HCT116 (cell line): ENCODE results near the gene CDYL. TPM values are rescaled to one million over a fixed set of nuclear protein-coding genes. Genes with fewer than 3 reads are reported as not detected.

ENCODE experiments used
- ATAC-seq: fragments of 200-7000 bp; cut with Tn5 transposase; 2 replicates; pipeline ENCODE4 v1.9.1; 2020; ENCODE audit warnings: mild to moderate bottlenecking, moderate library complexity
- BruUV-seq: library from RNA; stranded (reverse); fragments of 400-500 nt; replicated peaks from 2 replicates; lab custom pipeline; 2021; lab: Mats Ljungman, UMichigan
- CTCF ChIA-PET: fragments of 300-600 bp; sonication (Branson Sonifier 250); formaldehyde crosslinking; loops from one replicate; lab custom pipeline; 2021; ENCODE audit warnings: antibody characterized with exemption; lab: Charles Lee
- POLR2A ChIA-PET: fragments of 300-600, 350-600 bp; sonication (Branson Sonifier 250); formaldehyde crosslinking; loops from one replicate; lab custom pipeline; 2021; ENCODE audit warnings: antibody characterized with exemption; lab: Charles Lee
- RAD21 ChIA-PET, 2 experiments: fragments of 300-600 bp; sonication (Branson Sonifier 250); formaldehyde crosslinking; loops; one replicate each; lab custom pipeline; 2023; ENCODE audit warnings: low total read pairs in 2 of 2; ENCODE audit not compliant: uncharacterized antibody in 2 of 2, unreplicated experiment in 2 of 2, low non-redundant PET in 1 of 2; lab: Charles Lee
- DNase-seq: peaks from one replicate; pipeline ENCODE4 v3.0.0-alpha.2; 2010; ENCODE audit warnings: low read depth, low spot score
- H2AFZ ChIP-seq: fragments of 200-600 bp; shearing (Covaris generic), sonication (generic); 2 replicates; pipeline ENCODE4 v1.6.1; 2017; ENCODE audit warnings: low read depth, mixed run types, mixed read lengths, antibody characterized with exemption, low read length; ENCODE audit not compliant: poor library complexity, severe bottlenecking
- H3K27ac ChIP-seq: 2 replicates; pipeline ENCODE4 v1.5.1; 2012; ENCODE audit warnings: low read depth, low read length
- H3K27me3 ChIP-seq: fragments of 200-600 bp; sonication (generic); 2 replicates; pipeline ENCODE4 v1.6.1; 2016; ENCODE audit warnings: mixed run types, low read length, mixed read lengths; ENCODE audit not compliant: insufficient read depth
- H3K36me3 ChIP-seq, 2 experiments: fragments of 200-500 bp in 1 of 2; fragments of 200-600 bp in 1 of 2; sonication (Bioruptor generic) in 1 of 2; sonication (generic) in 1 of 2; 2 replicates each; pipeline versions ENCODE4 v1.5.1 to v1.6.1; 2014 to 2016; ENCODE audit warnings: low read length in 2 of 2, inconsistent platforms in 1 of 2, mixed read lengths in 1 of 2, mixed run types in 1 of 2; ENCODE audit not compliant: insufficient read depth in 2 of 2, control insufficient read depth in 1 of 2
- H3K4me1 ChIP-seq, 2 experiments: fragments of 200-600 bp in 1 of 2; sonication (generic) in 1 of 2; 2 replicates each; pipeline versions ENCODE4 v1.5.1 to v1.6.1; 2012 to 2017; ENCODE audit warnings: low read length in 2 of 2, inconsistent platforms in 1 of 2, mild to moderate bottlenecking in 1 of 2, mixed read lengths in 1 of 2, mixed run types in 1 of 2, moderate library complexity in 1 of 2; ENCODE audit not compliant: insufficient read depth in 2 of 2, control insufficient read depth in 1 of 2
- H3K4me2 ChIP-seq: fragments of 200-600 bp; sonication (generic); 2 replicates; pipeline ENCODE4 v1.6.1; 2017; ENCODE audit warnings: mixed run types, low read length, mixed read lengths
- H3K4me3 ChIP-seq, 2 experiments: fragments of 200-600 bp in 1 of 2; sonication (generic) in 1 of 2; replicated peaks in 1 of 2; 2 replicates each; pipeline ENCODE4 v1.5.1; 2011 to 2016; ENCODE audit warnings: low read length in 2 of 2, control low read depth in 1 of 2, low read depth in 1 of 2, mild to moderate bottlenecking in 1 of 2, mixed read lengths in 1 of 2, mixed run types in 1 of 2
- H3K79me2 ChIP-seq: fragments of 200-600 bp; sonication (generic); 2 replicates; pipeline ENCODE4 v1.6.1; 2017; ENCODE audit warnings: mild to moderate bottlenecking, mixed run types, low read length, moderate library complexity, mixed read lengths; ENCODE audit not compliant: insufficient read depth
- H3K9ac ChIP-seq: fragments of 200-600 bp; sonication (generic); 2 replicates; pipeline ENCODE4 v1.6.1; 2016; ENCODE audit warnings: low read length, mixed read lengths
- H3K9me2 ChIP-seq: fragments of 200-600 bp; sonication (generic), shearing (Covaris generic); 2 replicates; pipeline ENCODE4 v1.6.1; 2017; ENCODE audit warnings: mixed run types, mild to moderate bottlenecking, moderate library complexity; ENCODE audit not compliant: insufficient read depth
- H3K9me3 ChIP-seq, 2 experiments: fragments of 200-500 bp in 1 of 2; fragments of 200-600 bp in 1 of 2; sonication (Bioruptor generic) in 1 of 2; sonication (generic) in 1 of 2; 2 replicates each; pipeline ENCODE4 v1.6.1; 2014 to 2017; ENCODE audit warnings: low read length in 2 of 2, mixed read lengths in 2 of 2, inconsistent platforms in 1 of 2, low read depth in 1 of 2, mild to moderate bottlenecking in 1 of 2, mixed run types in 1 of 2, moderate library complexity in 1 of 2; ENCODE audit not compliant: control insufficient read depth in 1 of 2, insufficient read depth in 1 of 2
- H4K20me1 ChIP-seq: fragments of 200-600 bp; sonication (generic), shearing (Covaris generic); 2 replicates; pipeline ENCODE4 v1.6.1; 2017; ENCODE audit warnings: mixed run types, mild to moderate bottlenecking, moderate library complexity; ENCODE audit not compliant: insufficient read depth
- CEBPB ChIP-seq: IDR thresholded peaks from 2 replicates; pipeline ENCODE4 v1.6.1; 2012; ENCODE audit warnings: low read depth
- EZH2 ChIP-seq: fragments of 200-600 bp; sonication (generic); IDR thresholded peaks from 2 replicates; pipeline ENCODE4 v1.6.1; 2017; ENCODE audit warnings: antibody characterized with exemption, mixed run types
- EZH2phosphoT487 ChIP-seq: fragments of 200-600 bp; IDR thresholded peaks from 2 replicates; pipeline ENCODE4 v1.6.1; 2018; ENCODE audit warnings: antibody characterized with exemption, borderline replicate concordance
- RAD21 ChIP-seq: IDR thresholded peaks from 2 replicates; pipeline ENCODE4 v1.6.1; 2012; ENCODE audit warnings: low read depth, mild to moderate bottlenecking
- REST ChIP-seq: IDR thresholded peaks from 2 replicates; pipeline ENCODE4 v1.6.1; 2012; ENCODE audit warnings: low read depth
- SRF ChIP-seq: IDR thresholded peaks from 2 replicates; pipeline ENCODE4 v1.6.1; 2012; ENCODE audit warnings: low read depth
- TCF7L2 ChIP-seq: IDR thresholded peaks from 2 replicates; pipeline ENCODE4 v1.7.0; 2011; ENCODE audit warnings: borderline replicate concordance, inconsistent platforms; ENCODE audit not compliant: insufficient read depth, insufficient read length; ENCODE audit errors: extremely low read depth
- YY1 ChIP-seq: IDR thresholded peaks from 2 replicates; pipeline ENCODE4 v1.6.1; 2011; ENCODE audit warnings: low read length, low read depth, moderate library complexity, mild to moderate bottlenecking; ENCODE audit not compliant: insufficient replicate concordance; ENCODE audit errors: extremely low read depth
- ZBTB33 ChIP-seq: IDR thresholded peaks from 2 replicates; pipeline ENCODE4 v1.6.1; 2011; ENCODE audit warnings: mild to moderate bottlenecking, low read length, moderate library complexity; ENCODE audit not compliant: insufficient replicate concordance; ENCODE audit errors: extremely low read depth
- ZFX ChIP-seq: fragments of 450-650 bp; IDR thresholded peaks from 2 replicates; pipeline ENCODE4 v1.6.1; 2017
- ZNF274 ChIP-seq: fragments of 200-500 bp; sonication (Bioruptor generic); IDR thresholded peaks from 2 replicates; pipeline ENCODE4 v1.6.1; 2014; ENCODE audit warnings: mild to moderate bottlenecking, low read depth, low read length, inconsistent platforms
- intact Hi-C: fragments of 100-400 bp; cut with micrococcal nuclease; formaldehyde crosslinking; loops from 2 replicates; pipeline ENCODE4 v1.10.0; 2022
- total RNA-seq: library from RNA; stranded (reverse); gene quantifications from one replicate; pipeline ENCODE4 v1.2.1, GENCODE V29; 2021; ENCODE audit not compliant: unreplicated experiment
- TF ChIP-seq, protein P1 (sequence below): IDR thresholded peaks from 2 replicates; pipeline ENCODE4 v1.6.1; 2012

The CDYL gene
- total RNA-seq, 1 experiment from 2014 or later: 42.6 TPM

- no peak for TF ChIP-seq ZBTB33
- TF ChIP-seq, all 23 proteins: peak for 0
These were observed 97.7 kb downstream of the CDYL start (continued) for GRCh38 chr6:4873928-4874327.

DNA sequence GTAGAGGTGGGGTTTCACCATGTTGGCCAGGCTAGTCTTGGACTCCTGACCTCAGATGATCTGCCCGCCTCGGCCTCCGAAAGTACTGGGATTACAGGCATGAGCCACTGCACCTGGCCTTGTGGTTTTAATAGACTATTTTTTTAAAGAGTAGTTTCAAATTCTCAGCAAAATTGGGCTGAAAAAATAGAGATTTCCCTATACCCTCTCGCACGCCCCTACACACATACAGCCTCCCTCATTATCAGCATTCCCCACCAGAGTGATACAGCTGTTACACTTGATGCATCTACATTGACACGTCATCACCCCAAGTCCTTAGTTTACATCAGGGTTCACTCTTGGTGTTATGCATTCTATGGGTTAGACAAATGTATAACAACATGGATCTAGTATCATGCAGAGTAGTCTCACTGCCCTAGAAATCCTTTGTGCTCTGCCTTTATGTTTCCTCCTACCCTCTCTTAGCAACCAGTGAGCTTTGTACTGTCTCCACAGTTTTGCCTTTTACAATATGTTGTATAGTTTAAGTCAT lies 103.6 kb downstream of the CDYL start:
- BruUV-seq: no TSS peak
- Histone ChIP-seq H3K27me3 (no peaks in the 10 kb centered on the region), H3K36me3 (no peaks in the 10 kb centered on the region), H3K9me2 (no peaks in the 10 kb centered on the region), H3K9me3 (no peaks in the 10 kb centered on the region), H3K4me1 (no peaks in the 10 kb centered on the region), H3K9ac (no peak overlapping the region), H4K20me1 (peaks cover 25% of the 10 kb centered on the region; the same call in 1 of the 2 replicates), H3K4me3 (no peak overlapping the region), H2AFZ (no peak overlapping the region), H3K27ac (no peak overlapping the region), H3K79me2 (peaks cover 99% of the 10 kb centered on the region), H3K4me2 (no peak overlapping the region)
- RAD21 ChIA-PET: no interaction called here
- POLR2A ChIA-PET: no interaction called here
- intact Hi-C loops: no loop called here
- ATAC-seq (no peak), DNase-seq (no peak)
- CTCF ChIA-PET: no interaction called here
- no peak for TF ChIP-seq EZH2

- H3K36me3 ChIP-seq: no peaks in the 10 kb centered on the region
- ChIA-PET RAD21 (no interaction called here), CTCF (no interaction called here), POLR2A (no interaction called here)
- ATAC-seq (no peak), DNase-seq (no peak)
- H3K4me1 ChIP-seq: no peaks in the 10 kb centered on the region
- no peaks in the 10 kb centered on the region for H3K27me3 ChIP-seq
- intact Hi-C loops: no loop called here
- no peaks in the 10 kb centered on the region for H3K9me2 ChIP-seq
- no peak overlapping the region for H3K4me2 ChIP-seq
- no peak overlapping the region for H2AFZ ChIP-seq
- H3K27ac ChIP-seq: no peak overlapping the region
- no peaks in the 10 kb centered on the region for H3K9me3 ChIP-seq
- no peak overlapping the region for H3K9ac ChIP-seq
- H3K4me3 ChIP-seq: no peak overlapping the region
- H4K20me1 ChIP-seq: peaks cover 25% of the 10 kb centered on the region; the same call in 1 of the 2 replicates
- H3K79me2 ChIP-seq: peaks cover 99% of the 10 kb centered on the region
- BruUV-seq: no TSS peak
- TF ChIP-seq ZFX (no peak), SRF (no peak), ZNF274 (no peak), YY1 (no peak), CEBPB (no peak), REST (no peak), EZH2 (no peak), RAD21 (no peak), EZH2phosphoT487 (no peak), TCF7L2 (no peak)
- TF ChIP-seq, protein P1, sequence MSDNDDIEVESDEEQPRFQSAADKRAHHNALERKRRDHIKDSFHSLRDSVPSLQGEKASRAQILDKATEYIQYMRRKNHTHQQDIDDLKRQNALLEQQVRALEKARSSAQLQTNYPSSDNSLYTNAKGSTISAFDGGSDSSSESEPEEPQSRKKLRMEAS: no peak
These were observed 104.2 kb downstream of the CDYL start for GRCh38 chr6:4880363-4880762.
